ENCODE results near the gene EIPR1.

The EIPR1 gene

DNA sequence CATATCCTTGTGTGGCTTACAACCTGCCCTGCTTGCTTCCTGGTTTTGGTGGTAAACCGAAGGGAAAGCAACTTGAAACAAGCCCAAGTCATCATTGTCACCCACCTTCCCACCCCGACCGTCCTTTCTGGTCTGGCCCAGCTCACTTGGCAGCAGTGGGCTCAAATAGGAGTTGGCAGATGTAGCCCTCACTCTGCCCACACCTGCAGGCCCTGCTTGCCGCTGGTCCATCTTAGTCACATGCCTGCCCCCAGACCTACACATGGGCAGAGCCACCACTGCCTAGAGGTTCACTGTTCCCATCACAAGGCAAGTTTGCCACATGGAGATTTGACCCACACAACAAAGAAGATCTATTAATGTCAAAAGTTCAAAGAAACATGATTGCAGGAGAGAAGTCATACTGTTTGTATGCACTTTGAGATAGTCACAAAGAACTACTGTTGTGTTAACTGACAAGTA lies 9.3 kb downstream of the EIPR1 start:
- H3K27ac ChIP-seq (ENCODE audit: low read depth, low read length) = no peak overlapping the region
- no peaks in the 10 kb centered on the region for H3K36me3 ChIP-seq (ENCODE audit: control insufficient read depth in 1 of 2, insufficient read depth in 2 of 2, low read length in 2 of 2)
- H2BK5ac ChIP-seq (ENCODE audit: low read depth, low read length, poor library complexity) = no peak overlapping the region
- peaks cover 2% of the 10 kb centered on the region for H3K9me3 ChIP-seq (ENCODE audit: insufficient read depth, low read depth, low read length)
- H4K8ac ChIP-seq (ENCODE audit: low read depth, low read length) = no peak overlapping the region
- H3K18ac ChIP-seq (ENCODE audit: low read length) = no peak overlapping the region
- no peak overlapping the region for H2BK12ac ChIP-seq (ENCODE audit: low read length)
- peak overlapping the region; percentile 5 for H3K9ac ChIP-seq (ENCODE audit: low read length)
- H3K4me3 ChIP-seq (ENCODE audit: low read depth, low read length) = no peak overlapping the region
- H2AFZ ChIP-seq (ENCODE audit: insufficient read depth, low read length, poor library complexity) = no peak overlapping the region
- no peak for DNase-seq
- no peak overlapping the region for H4K12ac ChIP-seq (ENCODE audit: low read depth, low read length)
- H2AK5ac ChIP-seq (ENCODE audit: low read length) = no peak overlapping the region
- WGBS (ENCODE audit: extremely low coverage, insufficient coverage, insufficient read length) = no CpG with 5 or more reads among the region's 4 CpGs
- no peaks in the 10 kb centered on the region for H3K4me1 ChIP-seq (ENCODE audit: control insufficient read depth in 1 of 2, insufficient read depth in 2 of 2, low read length in 2 of 2)
- no peak overlapping the region for H3K14ac ChIP-seq (ENCODE audit: low read length)
- no peak overlapping the region for H3K23ac ChIP-seq (ENCODE audit: low read length)
- no peak overlapping the region for H3K4me2 ChIP-seq (ENCODE audit: low read length)
- no peaks in the 10 kb centered on the region for H3K79me2 ChIP-seq (ENCODE audit: control insufficient read depth, insufficient read depth, low read length, poor library complexity)
- H2BK120ac ChIP-seq (ENCODE audit: insufficient read depth, low read length, poor library complexity) = no peak overlapping the region
- H4K91ac ChIP-seq (ENCODE audit: low read depth, low read length) = no peak overlapping the region
- no peaks in the 10 kb centered on the region for H3K79me1 ChIP-seq (ENCODE audit: low read length)
- no peak overlapping the region for H3K4ac ChIP-seq (ENCODE audit: low read depth, low read length)
- H3K27me3 ChIP-seq (ENCODE audit: insufficient read depth, low read length) = no peaks in the 10 kb centered on the region

DNA sequence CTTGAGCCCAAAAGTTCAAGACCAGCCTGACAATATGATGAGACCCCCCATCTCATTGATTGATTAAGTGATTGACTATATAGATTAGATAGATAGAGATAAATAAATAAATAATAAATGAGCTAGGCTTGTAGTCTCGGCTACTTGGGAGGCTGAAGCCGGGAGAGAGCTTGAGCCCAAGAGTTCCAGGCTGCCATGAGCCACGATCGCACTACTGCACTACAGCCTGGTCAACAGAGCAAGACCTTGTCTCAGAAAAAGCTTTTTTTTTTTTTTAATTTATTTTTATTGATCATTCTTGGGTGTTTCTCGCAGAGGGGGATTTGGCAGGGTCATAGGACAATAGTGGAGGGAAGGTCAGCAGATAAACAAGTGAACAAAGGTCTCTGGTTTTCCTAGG lies 12.4 kb downstream of the EIPR1 start:
- no peaks in the 10 kb centered on the region for H3K4me1 ChIP-seq (ENCODE audit: control insufficient read depth in 1 of 2, insufficient read depth in 2 of 2, low read length in 2 of 2)
- H3K9me3 ChIP-seq (ENCODE audit: insufficient read depth, low read depth, low read length) = peaks cover 2% of the 10 kb centered on the region
- no peak overlapping the region for H2BK5ac ChIP-seq (ENCODE audit: low read depth, low read length, poor library complexity)
- H3K27ac ChIP-seq (ENCODE audit: low read depth, low read length) = no peak overlapping the region
- H2AFZ ChIP-seq (ENCODE audit: insufficient read depth, low read length, poor library complexity) = no peak overlapping the region
- H3K14ac ChIP-seq (ENCODE audit: low read length) = no peak overlapping the region
- no peaks in the 10 kb centered on the region for H3K79me2 ChIP-seq (ENCODE audit: control insufficient read depth, insufficient read depth, low read length, poor library complexity)
- H4K8ac ChIP-seq (ENCODE audit: low read depth, low read length) = no peak overlapping the region
- H2AK5ac ChIP-seq (ENCODE audit: low read length) = no peak overlapping the region
- H3K23ac ChIP-seq (ENCODE audit: low read length) = no peak overlapping the region
- no peak overlapping the region for H3K4me3 ChIP-seq (ENCODE audit: low read depth, low read length)
- no peak overlapping the region for H4K91ac ChIP-seq (ENCODE audit: low read depth, low read length)
- no peak overlapping the region for H3K4ac ChIP-seq (ENCODE audit: low read depth, low read length)
- no peaks in the 10 kb centered on the region for H3K27me3 ChIP-seq (ENCODE audit: insufficient read depth, low read length)
- no peak overlapping the region for H3K4me2 ChIP-seq (ENCODE audit: low read length)
- no peak for DNase-seq
- WGBS (ENCODE audit: extremely low coverage, insufficient coverage, insufficient read length) = no CpG with 5 or more reads among the region's 5 CpGs
- no peak overlapping the region for H3K18ac ChIP-seq (ENCODE audit: low read length)
- H3K79me1 ChIP-seq (ENCODE audit: low read length) = no peaks in the 10 kb centered on the region
- H4K12ac ChIP-seq (ENCODE audit: low read depth, low read length) = no peak overlapping the region
- no peak overlapping the region for H2BK12ac ChIP-seq (ENCODE audit: low read length)
- no peaks in the 10 kb centered on the region for H3K36me3 ChIP-seq (ENCODE audit: control insufficient read depth in 1 of 2, insufficient read depth in 2 of 2, low read length in 2 of 2)
- H2BK120ac ChIP-seq (ENCODE audit: insufficient read depth, low read length, poor library complexity) = no peak overlapping the region
- no peak overlapping the region for H3K9ac ChIP-seq (ENCODE audit: low read length)

DNA sequence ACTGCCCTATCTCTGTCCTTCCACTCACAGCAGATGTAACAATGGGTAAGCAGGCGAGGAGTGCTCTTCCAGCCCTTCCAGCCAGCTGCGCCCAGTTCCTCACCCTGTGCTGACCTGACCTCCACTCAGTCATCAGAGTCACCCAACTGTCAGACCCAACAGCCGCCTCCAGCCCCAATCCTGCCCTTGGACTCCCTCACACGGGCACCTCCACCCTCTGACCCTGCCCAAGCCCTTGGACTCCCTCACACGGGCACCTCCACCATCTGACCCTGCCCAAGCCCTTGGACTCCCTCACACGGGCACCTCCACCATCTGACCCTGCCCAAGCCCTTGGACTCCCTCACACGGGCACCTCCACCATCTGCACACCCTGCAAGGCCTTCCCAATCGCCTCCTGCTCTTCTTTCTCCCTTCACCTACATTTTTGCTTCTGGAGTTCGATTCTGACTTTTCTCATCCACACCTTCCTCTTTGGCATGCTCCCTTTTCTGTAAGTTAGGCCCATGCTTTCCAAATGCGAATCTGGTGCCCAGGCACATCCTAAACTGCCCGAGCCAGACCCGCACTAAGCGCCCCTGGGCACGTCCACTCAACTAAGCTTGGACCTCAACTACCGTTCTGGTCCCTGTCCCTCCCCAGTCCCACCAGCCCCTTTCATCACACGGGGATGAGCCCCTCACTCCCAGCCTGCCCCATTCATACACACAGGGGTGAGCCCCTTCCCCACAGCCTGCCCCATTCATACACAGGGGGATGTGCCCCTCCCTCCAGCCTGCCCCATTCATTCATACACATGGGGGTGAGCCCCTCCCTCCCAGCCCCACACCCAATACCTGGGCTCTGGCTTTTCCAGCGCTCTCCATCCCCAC lies 15.9 kb downstream of the EIPR1 start:
- H3K23ac ChIP-seq (ENCODE audit: low read length) = no peak overlapping the region
- H2BK12ac ChIP-seq (ENCODE audit: low read length) = no peak overlapping the region
- no peak overlapping the region for H3K4me3 ChIP-seq (ENCODE audit: low read depth, low read length)
- H4K8ac ChIP-seq (ENCODE audit: low read depth, low read length) = no peak overlapping the region
- H4K12ac ChIP-seq (ENCODE audit: low read depth, low read length) = no peak overlapping the region
- H3K4me1 ChIP-seq (ENCODE audit: control insufficient read depth in 1 of 2, insufficient read depth in 2 of 2, low read length in 2 of 2) = no peaks in the 10 kb centered on the region
- no peak overlapping the region for H3K4me2 ChIP-seq (ENCODE audit: low read length)
- H3K14ac ChIP-seq (ENCODE audit: low read length) = no peak overlapping the region
- no peaks in the 10 kb centered on the region for H3K79me1 ChIP-seq (ENCODE audit: low read length)
- no peak overlapping the region for H4K91ac ChIP-seq (ENCODE audit: low read depth, low read length)
- H3K18ac ChIP-seq (ENCODE audit: low read length) = peak overlapping the region; percentile 40
- H3K9ac ChIP-seq (ENCODE audit: low read length) = no peak overlapping the region
- no peaks in the 10 kb centered on the region for H3K36me3 ChIP-seq (ENCODE audit: control insufficient read depth in 1 of 2, insufficient read depth in 2 of 2, low read length in 2 of 2)
- H3K9me3 ChIP-seq (ENCODE audit: insufficient read depth, low read depth, low read length) = no peaks in the 10 kb centered on the region
- WGBS (ENCODE audit: extremely low coverage, insufficient coverage, insufficient read length) = no CpG with 5 or more reads among the region's 17 CpGs
- H2AK5ac ChIP-seq (ENCODE audit: low read length) = no peak overlapping the region
- H2BK5ac ChIP-seq (ENCODE audit: low read depth, low read length, poor library complexity) = no peak overlapping the region
- H3K79me2 ChIP-seq (ENCODE audit: control insufficient read depth, insufficient read depth, low read length, poor library complexity) = no peaks in the 10 kb centered on the region
- H3K27ac ChIP-seq (ENCODE audit: low read depth, low read length) = no peak overlapping the region
- DNase-seq = no peak
- H3K4ac ChIP-seq (ENCODE audit: low read depth, low read length) = no peak overlapping the region
- H2BK120ac ChIP-seq (ENCODE audit: insufficient read depth, low read length, poor library complexity) = no peak overlapping the region
- H3K27me3 ChIP-seq (ENCODE audit: insufficient read depth, low read length) = no peaks in the 10 kb centered on the region
- H2AFZ ChIP-seq (ENCODE audit: insufficient read depth, low read length, poor library complexity) = no peak overlapping the region

DNA sequence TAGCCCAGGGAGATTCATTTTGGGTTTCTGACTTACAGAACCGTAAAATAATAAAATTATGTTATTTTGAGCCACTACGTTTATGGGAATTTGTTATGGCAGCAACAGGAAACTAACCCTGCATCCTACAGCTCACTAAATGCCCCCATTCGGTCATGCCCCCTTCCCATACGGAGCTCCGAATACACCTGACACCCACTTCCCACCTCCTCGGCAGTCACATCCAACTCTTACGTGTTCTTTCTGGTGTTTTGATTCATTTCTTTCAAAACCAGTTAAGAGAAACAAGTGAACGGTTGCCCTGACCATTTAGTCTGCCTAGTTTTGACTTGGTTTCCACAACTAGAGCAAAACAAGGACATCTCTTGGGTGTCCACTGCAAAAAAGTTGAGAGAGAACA lies 19.7 kb downstream of the EIPR1 start:
- H3K9me3 ChIP-seq (ENCODE audit: insufficient read depth, low read depth, low read length) = no peaks in the 10 kb centered on the region
- H3K9ac ChIP-seq (ENCODE audit: low read length) = no peak overlapping the region
- no peaks in the 10 kb centered on the region for H3K79me2 ChIP-seq (ENCODE audit: control insufficient read depth, insufficient read depth, low read length, poor library complexity)
- H4K8ac ChIP-seq (ENCODE audit: low read depth, low read length) = no peak overlapping the region
- no CpG with 5 or more reads among the region's 8 CpGs for WGBS (ENCODE audit: extremely low coverage, insufficient coverage, insufficient read length)
- H3K36me3 ChIP-seq (ENCODE audit: control insufficient read depth in 1 of 2, insufficient read depth in 2 of 2, low read length in 2 of 2) = peaks cover 3 to 4% of the 10 kb centered on the region in 2 experiments
- no peaks in the 10 kb centered on the region for H3K27me3 ChIP-seq (ENCODE audit: insufficient read depth, low read length)
- no peaks in the 10 kb centered on the region for H3K79me1 ChIP-seq (ENCODE audit: low read length)
- H3K14ac ChIP-seq (ENCODE audit: low read length) = no peak overlapping the region
- H3K18ac ChIP-seq (ENCODE audit: low read length) = no peak overlapping the region
- no peak overlapping the region for H3K23ac ChIP-seq (ENCODE audit: low read length)
- no peak for DNase-seq
- H3K4ac ChIP-seq (ENCODE audit: low read depth, low read length) = no peak overlapping the region
- no peak overlapping the region for H4K12ac ChIP-seq (ENCODE audit: low read depth, low read length)
- no peak overlapping the region for H2BK5ac ChIP-seq (ENCODE audit: low read depth, low read length, poor library complexity)
- H3K4me1 ChIP-seq (ENCODE audit: control insufficient read depth in 1 of 2, insufficient read depth in 2 of 2, low read length in 2 of 2) = no peaks in the 10 kb centered on the region
- H3K4me3 ChIP-seq (ENCODE audit: low read depth, low read length) = no peak overlapping the region
- H2AFZ ChIP-seq (ENCODE audit: insufficient read depth, low read length, poor library complexity) = no peak overlapping the region
- H4K91ac ChIP-seq (ENCODE audit: low read depth, low read length) = no peak overlapping the region
- no peak overlapping the region for H2AK5ac ChIP-seq (ENCODE audit: low read length)
- H2BK120ac ChIP-seq (ENCODE audit: insufficient read depth, low read length, poor library complexity) = no peak overlapping the region
- no peak overlapping the region for H3K27ac ChIP-seq (ENCODE audit: low read depth, low read length)
- no peak overlapping the region for H3K4me2 ChIP-seq (ENCODE audit: low read length)
- no peak overlapping the region for H2BK12ac ChIP-seq (ENCODE audit: low read length)
